Measurements from ENCODE around the gene SFMBT1.

- TF ChIP-seq CTCF (IDR thresholded peaks at IDR 0.05): peak in 3 of 4 experiments; percentile 25 to 69 (median 48)
- no peak for TF ChIP-seq EP300 (IDR thresholded peaks at IDR 0.05)
- TF ChIP-seq POLR2AphosphoS5 (IDR thresholded peaks at IDR 0.05): no peak
- TF ChIP-seq POLR2A (IDR thresholded peaks at IDR 0.05): no peak
Measured at GRCh38 chr3:53046171-53047170, 598 bp upstream of the SFMBT1 start.
